Mucosa of stomach (tissue), 1 donor: ENCODE measurements around the gene ZFP62.

Experiments
- H3K27me3 ChIP-seq: one replicate; pipeline ENCODE4 v1.7.0; 2013; ENCODE audit warnings: mild to moderate bottlenecking, low read length; ENCODE audit not compliant: control insufficient read depth, insufficient read depth
- H3K36me3 ChIP-seq: one replicate; pipeline ENCODE4 v1.7.0; 2013; ENCODE audit warnings: low read length; ENCODE audit not compliant: control insufficient read depth, insufficient read depth
- H3K4me1 ChIP-seq: one replicate; pipeline ENCODE4 v1.7.0; 2013; ENCODE audit warnings: mild to moderate bottlenecking, low read length; ENCODE audit not compliant: control insufficient read depth, insufficient read depth
- H3K4me3 ChIP-seq: one replicate; pipeline ENCODE4 v1.7.0; 2013; ENCODE audit warnings: low read length
- H3K9ac ChIP-seq: one replicate; pipeline ENCODE4 v1.7.0; 2013; ENCODE audit warnings: mild to moderate bottlenecking, low read length, moderate library complexity
- H3K9me3 ChIP-seq: one replicate; pipeline ENCODE4 v1.7.0; 2013; ENCODE audit warnings: mild to moderate bottlenecking, low read length, moderate library complexity; ENCODE audit not compliant: control insufficient read depth
- donor health status: Pancreatic carcinoma.

Gene ZFP62

GRCh38 chr5:180824630-180825476, 36.2 kb downstream of the ZFP62 start:
- Histone ChIP-seq H3K4me3 (no peak overlapping the region), H3K36me3 (peaks cover 4% of the 10 kb centered on the region), H3K4me1 (peaks cover 25% of the 10 kb centered on the region), H3K9me3 (no peaks in the 10 kb centered on the region), H3K27me3 (no peaks in the 10 kb centered on the region), H3K9ac (no peak overlapping the region)

- Histone ChIP-seq H3K9me3 (no peaks in the 10 kb centered on the region), H3K9ac (no peak overlapping the region)
These were observed 37.0 kb downstream of the ZFP62 start for GRCh38 chr5:180823940-180824629.

GRCh38 chr5:180823346-180823745, 37.7 kb downstream of the ZFP62 start:
- Histone ChIP-seq H3K9me3 (no peaks in the 10 kb centered on the region), H3K4me3 (no peak overlapping the region), H3K36me3 (no peaks in the 10 kb centered on the region), H3K27me3 (no peaks in the 10 kb centered on the region), H3K4me1 (peaks cover 19% of the 10 kb centered on the region), H3K9ac (no peak overlapping the region)

More at GRCh38 chr5:180823940-180824629, 37.0 kb downstream of the ZFP62 start:
- Histone ChIP-seq H3K4me1 (peaks cover 19% of the 10 kb centered on the region), H3K4me3 (no peak overlapping the region), H3K27me3 (no peaks in the 10 kb centered on the region), H3K36me3 (no peaks in the 10 kb centered on the region)

GRCh38 chr5:180821538-180821937, 39.5 kb downstream of the ZFP62 start:
- Histone ChIP-seq H3K36me3 (no peaks in the 10 kb centered on the region), H3K4me1 (peaks cover 20% of the 10 kb centered on the region), H3K9ac (no peak overlapping the region), H3K27me3 (no peaks in the 10 kb centered on the region), H3K4me3 (no peak overlapping the region), H3K9me3 (no peaks in the 10 kb centered on the region)

GRCh38 chr5:180820788-180821321, 40.2 kb downstream of the ZFP62 start:
- peaks cover 19% of the 10 kb centered on the region for H3K4me1 ChIP-seq

GRCh38 chr5:180818677-180819341, 42.3 kb downstream of the ZFP62 start:
- Histone ChIP-seq H3K36me3 (no peaks in the 10 kb centered on the region), H3K4me1 (peaks cover 11% of the 10 kb centered on the region), H3K27me3 (no peaks in the 10 kb centered on the region), H3K9ac (no peak overlapping the region), H3K4me3 (no peak overlapping the region), H3K9me3 (no peaks in the 10 kb centered on the region)

More at GRCh38 chr5:180820788-180821321, 40.2 kb downstream of the ZFP62 start:
- no peaks in the 10 kb centered on the region for H3K27me3 ChIP-seq
- H3K36me3 ChIP-seq: no peaks in the 10 kb centered on the region
- no peaks in the 10 kb centered on the region for H3K9me3 ChIP-seq
- H3K4me3 ChIP-seq: no peak overlapping the region
- H3K9ac ChIP-seq: no peak overlapping the region

GRCh38 chr5:180817893-180818674, 43.0 kb downstream of the ZFP62 start:
- Histone ChIP-seq H3K9ac (no peak overlapping the region), H3K4me1 (peaks cover 11% of the 10 kb centered on the region), H3K36me3 (no peaks in the 10 kb centered on the region), H3K4me3 (no peak overlapping the region), H3K27me3 (no peaks in the 10 kb centered on the region), H3K9me3 (no peaks in the 10 kb centered on the region)

GRCh38 chr5:180816608-180817534, 44.2 kb downstream of the ZFP62 start:
- H3K9me3 ChIP-seq: no peaks in the 10 kb centered on the region
- H3K9ac ChIP-seq: peak overlapping the region; percentile 19
- peaks cover 13% of the 10 kb centered on the region for H3K4me1 ChIP-seq
- H3K36me3 ChIP-seq: no peaks in the 10 kb centered on the region
- no peak overlapping the region for H3K4me3 ChIP-seq
- no peaks in the 10 kb centered on the region for H3K27me3 ChIP-seq

GRCh38 chr5:180815293-180815917, 45.7 kb downstream of the ZFP62 start:
- Histone ChIP-seq H3K4me1 (peaks cover 24% of the 10 kb centered on the region), H3K9me3 (no peaks in the 10 kb centered on the region), H3K36me3 (no peaks in the 10 kb centered on the region), H3K4me3 (no peak overlapping the region), H3K27me3 (no peaks in the 10 kb centered on the region), H3K9ac (peak overlapping the region; percentile 53)

- no peaks in the 10 kb centered on the region for H3K9me3 ChIP-seq
- H3K4me3 ChIP-seq: no peak overlapping the region
- no peaks in the 10 kb centered on the region for H3K36me3 ChIP-seq
- H3K9ac ChIP-seq: no peak overlapping the region
- no peaks in the 10 kb centered on the region for H3K27me3 ChIP-seq
- peaks cover 30% of the 10 kb centered on the region for H3K4me1 ChIP-seq
These were observed 47.7 kb downstream of the ZFP62 start for GRCh38 chr5:180813420-180813819.
